ENCODE results near the gene RTCB.

Gene RTCB

GRCh38 chr22:32339190-32340012 lies 72.6 kb downstream of the RTCB start:
- DNase-seq (ENCODE audit: low spot score): no peak

GRCh38 chr22:32338757-32339156 lies 73.3 kb downstream of the RTCB start:
- DNase-seq (ENCODE audit: low spot score): no peak
